ENCODE data around the gene MAFG.

MAFG gene

GRCh38 chr17:81927653-81928543, at the start of gene MAFG:
Gene MAFG (minus strand): TSS chr17:81927735. CDS start chr17:81923185, 4,550 bp downstream.
- FAIRE-seq: peak; percentile 82
- DNase-seq (ENCODE audit: extremely low spot score, insufficient read length, low read depth): peak; percentile 99

GRCh38 chr17:81976332-81977210, 49.0 kb upstream of the MAFG start:
- DNase-seq (ENCODE audit: extremely low spot score, insufficient read length, low read depth) (no peak), FAIRE-seq (no peak)

- FAIRE-seq: no peak
Measured at GRCh38 chr17:81973432-81973831, 45.9 kb upstream of the MAFG start.

GRCh38 chr17:81968850-81969812, 41.6 kb upstream of the MAFG start:
- DNase-seq (ENCODE audit: extremely low spot score, insufficient read length, low read depth): no peak
- no peak for FAIRE-seq

More at GRCh38 chr17:81973432-81973831, 45.9 kb upstream of the MAFG start:
- DNase-seq (ENCODE audit: extremely low spot score, insufficient read length, low read depth): no peak

GRCh38 chr17:81968396-81968745, 40.8 kb upstream of the MAFG start:
- FAIRE-seq: no peak
- no peak for DNase-seq (ENCODE audit: extremely low spot score, insufficient read length, low read depth)

- peak; percentile 74 for DNase-seq (ENCODE audit: extremely low spot score, insufficient read length, low read depth)
- peak; percentile 70 for FAIRE-seq
Measured at GRCh38 chr17:81967533-81968395, 40.2 kb upstream of the MAFG start.

GRCh38 chr17:81967244-81967532, 39.7 kb upstream of the MAFG start:
- DNase-seq (ENCODE audit: extremely low spot score, insufficient read length, low read depth) (no peak), FAIRE-seq (no peak)

GRCh38 chr17:81966343-81967243, 39.1 kb upstream of the MAFG start:
- no peak for DNase-seq (ENCODE audit: extremely low spot score, insufficient read length, low read depth)

GRCh38 chr17:81964081-81964849, 36.7 kb upstream of the MAFG start:
- FAIRE-seq (no peak), DNase-seq (ENCODE audit: extremely low spot score, insufficient read length, low read depth) (no peak)

More at GRCh38 chr17:81966343-81967243, 39.1 kb upstream of the MAFG start:
- no peak for FAIRE-seq

- no peak for FAIRE-seq
- DNase-seq (ENCODE audit: extremely low spot score, insufficient read length, low read depth): no peak
Measured at GRCh38 chr17:81962499-81963441, 35.2 kb upstream of the MAFG start.

- no peak for DNase-seq (ENCODE audit: extremely low spot score, insufficient read length, low read depth)
- no peak for FAIRE-seq
Measured at GRCh38 chr17:81961521-81962498, 34.3 kb upstream of the MAFG start.

GRCh38 chr17:81961087-81961511, 33.6 kb upstream of the MAFG start, which contains the start of gene NOTUM:
Gene NOTUM (minus strand): TSS chr17:81961187. CDS start chr17:81960909, 278 bp downstream.
- no peak for DNase-seq (ENCODE audit: extremely low spot score, insufficient read length, low read depth)
- no peak for FAIRE-seq

- DNase-seq (ENCODE audit: extremely low spot score, insufficient read length, low read depth) (no peak), FAIRE-seq (no peak)
Measured at GRCh38 chr17:81960130-81960958, 32.8 kb upstream of the MAFG start.

Measured in GM18507 (cell line).